ENCODE data around the gene TNS3.

Gene TNS3

GRCh38 chr7:47485640-47486435 is 96.1 kb downstream of the TNS3 start:
- no peak for DNase-seq (ENCODE audit: extremely low read depth, low read depth)
- TF ChIP-seq CTCF (IDR thresholded peaks at IDR 0.05; ENCODE audit: low read depth, low read length, missing control alignments), result no peak

GRCh38 chr7:47484923-47485639 is 96.8 kb downstream of the TNS3 start:
- H3K4me3 ChIP-seq (replicated peaks; ENCODE audit: low read depth, low read length), result no peak overlapping the region
- no peak for TF ChIP-seq CTCF (IDR thresholded peaks at IDR 0.05; ENCODE audit: low read depth, low read length, missing control alignments)
- no peak for DNase-seq (ENCODE audit: extremely low read depth, low read depth)

More at GRCh38 chr7:47485640-47486435, 96.1 kb downstream of the TNS3 start:
- H3K4me3 ChIP-seq (replicated peaks; ENCODE audit: low read depth, low read length), result no peak overlapping the region

- no peak overlapping the region for H3K4me3 ChIP-seq (replicated peaks; ENCODE audit: low read depth, low read length)
- TF ChIP-seq CTCF (IDR thresholded peaks at IDR 0.05; ENCODE audit: low read depth, low read length, missing control alignments), result no peak
- DNase-seq (ENCODE audit: extremely low read depth, low read depth), result no peak
These were observed 97.5 kb downstream of the TNS3 start for GRCh38 chr7:47484457-47484856.

- no peak overlapping the region for H3K4me3 ChIP-seq (replicated peaks; ENCODE audit: low read depth, low read length)
- no peak for DNase-seq (ENCODE audit: extremely low read depth, low read depth)
- TF ChIP-seq CTCF (IDR thresholded peaks at IDR 0.05; ENCODE audit: low read depth, low read length, missing control alignments), result peak; percentile 29
These were observed 98.2 kb downstream of the TNS3 start for GRCh38 chr7:47483604-47484273.

- 0 out of 2 replicates have a peak overlapping the region, but pooled peaks have one; percentile 1 for H3K4me3 ChIP-seq (replicated peaks; ENCODE audit: low read depth, low read length)
- DNase-seq (ENCODE audit: extremely low read depth, low read depth), result peak; percentile 82
- TF ChIP-seq CTCF (IDR thresholded peaks at IDR 0.05; ENCODE audit: low read depth, low read length, missing control alignments), result no peak
These were observed 99.7 kb downstream of the TNS3 start for GRCh38 chr7:47482013-47482875.

GRCh38 chr7:47481541-47482012 is 100.3 kb downstream of the TNS3 start:
- 0 out of 2 replicates have a peak overlapping the region, but pooled peaks have one; percentile 1 for H3K4me3 ChIP-seq (replicated peaks; ENCODE audit: low read depth, low read length)

More at GRCh38 chr7:47481541-47482012, 100.3 kb downstream of the TNS3 start:
- DNase-seq (ENCODE audit: extremely low read depth, low read depth), result no peak
- TF ChIP-seq CTCF (IDR thresholded peaks at IDR 0.05; ENCODE audit: low read depth, low read length, missing control alignments), result no peak

Measured in HFF-Myc (cell line).